Upper lobe of left lung (tissue), 4 donors: Measurements from ENCODE around the gene SENP3.

Experiments
- CTCF ChIP-seq, 6 experiments: fragments of 450-650 bp in 4 of 6; fragments of 200-600 bp in 2 of 6; sonication (generic) in 2 of 6; IDR thresholded peaks; one replicate each; pipeline ENCODE4 v1.5.1; 2016 to 2019; ENCODE audit warnings: antibody characterized with exemption in 6 of 6
- EP300 ChIP-seq, 4 donors: sonication (generic); formaldehyde crosslinking; IDR thresholded peaks; one replicate each; pipeline ENCODE4 v1.5.1; 2017; ENCODE audit warnings: antibody characterized with exemption in 4 of 4, control low read depth in 2 of 4
- POLR2A ChIP-seq, 4 donors: fragments of 450-650 bp; IDR thresholded peaks; one replicate each; pipeline ENCODE4 v1.5.1; 2016 to 2017; ENCODE audit warnings: antibody characterized with exemption in 4 of 4, mild to moderate bottlenecking in 2 of 4
- POLR2AphosphoS5 ChIP-seq, 2 donors: sonication (generic); formaldehyde crosslinking; IDR thresholded peaks; one replicate each; pipeline ENCODE4 v1.5.1; 2017; ENCODE audit warnings: antibody characterized with exemption in 2 of 2

- TF ChIP-seq POLR2AphosphoS5 (IDR thresholded peaks at IDR 0.05) = no peak
- TF ChIP-seq CTCF (IDR thresholded peaks at IDR 0.05) = no peak
- TF ChIP-seq POLR2A (IDR thresholded peaks at IDR 0.05) = no peak
- TF ChIP-seq EP300 (IDR thresholded peaks at IDR 0.05) = no peak
Observed at GRCh38 chr17:7577327-7578199, 15.8 kb downstream of the SENP3 start.
